Progenitor cell of endocrine pancreas (in vitro differentiated cells): ENCODE data around the gene EPHB3. TPM values are rescaled to one million over a fixed set of nuclear protein-coding genes. Genes with fewer than 3 reads are reported as not detected.

Experiments used
- DNase-seq: peaks from one replicate; pipeline ENCODE4 v3.0.0; 2021; ENCODE audit warnings: low spot score; ENCODE audit not compliant: unreplicated experiment
- H3K27ac Mint-ChIP-seq: 2 replicates; pipeline ENCODE4 v1.8.0; 2021; ENCODE audit warnings: mild to moderate bottlenecking, moderate library complexity, mixed read lengths
- H3K27me3 Mint-ChIP-seq: 2 replicates; pipeline ENCODE4 v1.8.0; 2021; ENCODE audit warnings: mixed read lengths
- H3K36me3 Mint-ChIP-seq: 2 replicates; pipeline ENCODE4 v1.8.0; 2022; ENCODE audit warnings: mixed read lengths; ENCODE audit not compliant: insufficient read depth
- H3K4me1 Mint-ChIP-seq: 2 replicates; pipeline ENCODE4 v1.8.0; 2021; ENCODE audit warnings: low read depth, mixed read lengths
- H3K4me3 Mint-ChIP-seq: 2 replicates; pipeline ENCODE4 v1.8.0; 2021; ENCODE audit warnings: low read depth, mild to moderate bottlenecking, moderate library complexity, mixed read lengths
- H3K9me3 Mint-ChIP-seq: 2 replicates; pipeline ENCODE4 v1.8.0; 2021; ENCODE audit warnings: low read depth, mixed read lengths
- CTCF ChIP-seq: fragments of 200-600 bp; sonication (generic); IDR thresholded peaks from one replicate; pipeline ENCODE4 v1.5.0; 2021; ENCODE audit warnings: antibody characterized with exemption, mild to moderate bottlenecking; ENCODE audit not compliant: unreplicated experiment
- total RNA-seq: library from RNA; stranded (reverse); gene quantifications from 2 replicates; pipeline ENCODE4 v1.2.1, GENCODE V29; 2021

The EPHB3 gene
- total RNA-seq, 1 donor from 2014 or later, result 11.7 TPM

GRCh38 chr3:184540777-184541681 is 20.6 kb upstream of the EPHB3 start:
- no peaks in the 10 kb centered on the region for H3K4me1 Mint-ChIP-seq
- no peak overlapping the region for H3K4me3 Mint-ChIP-seq
- H3K27me3 Mint-ChIP-seq, result peaks cover 72% of the 10 kb centered on the region
- no peaks in the 10 kb centered on the region for H3K36me3 Mint-ChIP-seq
- no peak overlapping the region for H3K27ac Mint-ChIP-seq
- TF ChIP-seq CTCF, result peak; percentile 96
- peak; percentile 84 for DNase-seq
- H3K9me3 Mint-ChIP-seq, result no peaks in the 10 kb centered on the region

- Mint-ChIP-seq H3K27me3 (peaks cover 71% of the 10 kb centered on the region), H3K4me3 (no peak overlapping the region), H3K4me1 (no peaks in the 10 kb centered on the region), H3K9me3 (no peaks in the 10 kb centered on the region), H3K36me3 (no peaks in the 10 kb centered on the region), H3K27ac (no peak overlapping the region)
- no peak for DNase-seq
- no peak for TF ChIP-seq CTCF
Observed at GRCh38 chr3:184541886-184542562, 19.6 kb upstream of the EPHB3 start.

GRCh38 chr3:184542577-184542976 is 19.0 kb upstream of the EPHB3 start:
- Mint-ChIP-seq H3K4me1 (no peaks in the 10 kb centered on the region), H3K4me3 (no peak overlapping the region), H3K36me3 (no peaks in the 10 kb centered on the region), H3K9me3 (no peaks in the 10 kb centered on the region), H3K27ac (no peak overlapping the region), H3K27me3 (peaks cover 69% of the 10 kb centered on the region)
- no peak for TF ChIP-seq CTCF
- no peak for DNase-seq

GRCh38 chr3:184543256-184543655 is 18.3 kb upstream of the EPHB3 start:
- H3K36me3 Mint-ChIP-seq, result no peaks in the 10 kb centered on the region
- no peaks in the 10 kb centered on the region for H3K9me3 Mint-ChIP-seq
- TF ChIP-seq CTCF, result no peak
- no peak overlapping the region for H3K4me3 Mint-ChIP-seq
- DNase-seq, result no peak
- peaks cover 68% of the 10 kb centered on the region for H3K27me3 Mint-ChIP-seq
- no peaks in the 10 kb centered on the region for H3K4me1 Mint-ChIP-seq
- H3K27ac Mint-ChIP-seq, result no peak overlapping the region

- H3K4me1 Mint-ChIP-seq, result no peaks in the 10 kb centered on the region
- H3K4me3 Mint-ChIP-seq, result no peak overlapping the region
- H3K9me3 Mint-ChIP-seq, result no peaks in the 10 kb centered on the region
- H3K27me3 Mint-ChIP-seq, result peaks cover 60% of the 10 kb centered on the region
- no peaks in the 10 kb centered on the region for H3K36me3 Mint-ChIP-seq
- TF ChIP-seq CTCF, result peak; percentile 89
- H3K27ac Mint-ChIP-seq, result no peak overlapping the region
- DNase-seq, result peak; percentile 81
Observed at GRCh38 chr3:184543843-184544512, 17.6 kb upstream of the EPHB3 start.
